Endothelial cell of umbilical vein (primary cell): ENCODE measurements around the gene SLC7A11.

Experiments
- CTCF ChIP-seq, 2 donors: IDR thresholded peaks; 1 replicate in 1 of 2; 2 replicates in 1 of 2; pipeline ENCODE4 v1.5.1; 2011; ENCODE audit warnings: low read length in 2 of 2, mild to moderate bottlenecking in 2 of 2, moderate library complexity in 2 of 2, control low read depth in 1 of 2, inconsistent platforms in 1 of 2, low read depth in 1 of 2; ENCODE audit not compliant: insufficient read depth in 1 of 2; ENCODE audit errors: extremely low read depth in 1 of 2
- EZH2 ChIP-seq: IDR thresholded peaks from 2 replicates; pipeline ENCODE4 v1.6.1; 2012; ENCODE audit warnings: borderline replicate concordance, low read depth, mild to moderate bottlenecking, moderate library complexity, low read length, inconsistent platforms; ENCODE audit not compliant: severe bottlenecking
- GATA2 ChIP-seq: IDR thresholded peaks from 2 replicates; pipeline ENCODE4 v1.7.0; 2011; ENCODE audit warnings: low read depth, mild to moderate bottlenecking, moderate library complexity, mixed read lengths, low read length; ENCODE audit not compliant: insufficient read length, insufficient read depth
- JUN ChIP-seq: IDR thresholded peaks from 2 replicates; pipeline ENCODE4 v1.6.1; 2011; ENCODE audit warnings: borderline replicate concordance, low read depth; ENCODE audit not compliant: insufficient read length, insufficient read depth
- MAX ChIP-seq: IDR thresholded peaks from 2 replicates; pipeline ENCODE4 v1.6.1; 2011; ENCODE audit not compliant: insufficient read depth, insufficient read length
- MYC ChIP-seq: IDR thresholded peaks from one replicate; pipeline ENCODE4 v1.6.1; 2011; ENCODE audit warnings: mild to moderate bottlenecking, low read depth, low read length
- POLR2A ChIP-seq: IDR thresholded peaks from 2 replicates; pipeline ENCODE4 v1.6.1; 2012; ENCODE audit warnings: low read depth, mild to moderate bottlenecking, control low read depth, low read length
- POLR2AphosphoS5 ChIP-seq: IDR thresholded peaks from 2 replicates; pipeline ENCODE4 v1.6.1; 2012; ENCODE audit warnings: low read depth, mild to moderate bottlenecking, control low read depth, low read length, moderate library complexity; ENCODE audit not compliant: insufficient read depth

GRCh38 chr4:138190452-138190858, 51.7 kb downstream of the SLC7A11 start:
- no peak for TF ChIP-seq CTCF (IDR thresholded peaks at IDR 0.05; ENCODE audit: extremely low read depth in 1 of 2, insufficient read depth in 1 of 2, low read depth in 1 of 2, low read length in 2 of 2)
- no peak for TF ChIP-seq POLR2AphosphoS5
- TF ChIP-seq POLR2A = no peak
- TF ChIP-seq EZH2 = no peak
- TF ChIP-seq MYC = no peak
- no peak for TF ChIP-seq MAX
- no peak for TF ChIP-seq GATA2
- TF ChIP-seq JUN = no peak
